ENCODE measurements around the gene TMEM120B. TPM values are rescaled to one million over a fixed set of nuclear protein-coding genes. Genes with fewer than 3 reads are reported as not detected.

Gene TMEM120B
- total RNA-seq, 4 donors from 2014 or later, result 3.7 to 8.6 (median 5.2) TPM

GRCh38 chr12:121810833-121811433 lies 98.4 kb downstream of the TMEM120B start:
- Histone ChIP-seq H3K27ac (peak overlapping the region; percentile 53 to 81 (median 69)), H3K36me3 (peaks cover 0 to 52% (median 0%) of the 10 kb centered on the region in 3 donors), H3K4me1 (peaks cover 4 to 56% (median 37%) of the 10 kb centered on the region in 4 donors)

DNA sequence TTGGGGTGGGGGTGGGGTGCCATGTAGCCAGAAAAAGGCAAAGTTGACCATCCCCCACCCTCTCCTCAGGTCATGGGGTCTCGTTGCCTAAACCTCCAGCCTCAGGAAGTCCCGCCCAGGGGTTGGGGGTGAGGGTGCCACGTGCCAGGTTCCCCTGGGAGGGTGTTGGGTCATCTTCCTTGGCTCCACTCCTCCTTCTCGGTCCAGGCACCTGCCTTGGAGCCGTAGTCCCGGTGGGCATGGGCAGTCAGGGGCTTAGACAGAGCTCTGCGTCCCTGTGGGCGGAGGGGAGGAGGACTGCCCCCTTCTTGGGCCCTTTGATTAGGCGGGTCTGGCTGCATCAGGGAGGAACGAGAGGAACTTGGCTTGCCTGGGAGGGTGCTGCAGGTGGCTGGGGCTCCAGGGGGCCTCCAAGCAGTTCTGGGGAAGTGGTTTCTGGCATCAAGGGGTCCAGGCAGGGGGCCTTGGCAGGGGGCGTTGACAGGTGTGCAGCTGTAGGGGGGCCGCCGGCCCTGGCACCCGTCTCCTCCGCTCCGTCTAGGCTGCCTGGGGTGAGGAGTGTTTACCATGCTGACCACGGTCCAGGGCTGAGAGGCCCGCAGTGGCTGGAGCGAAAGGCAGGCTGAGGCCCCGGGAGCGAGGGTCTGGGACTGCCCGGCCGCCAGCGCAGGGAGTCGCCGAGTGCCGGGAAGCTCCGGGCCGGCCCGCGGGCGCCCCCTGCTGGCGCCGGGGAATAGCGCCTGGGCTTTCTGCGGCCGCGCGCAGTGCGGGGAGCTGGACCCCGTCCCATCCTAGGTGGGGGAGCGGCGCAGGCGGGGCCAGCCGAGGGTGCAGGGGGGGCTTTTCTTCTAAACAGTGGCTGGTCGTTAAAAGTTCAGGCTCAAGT lies 99.1 kb downstream of the TMEM120B start:
- peak overlapping the region; percentile 40 to 76 (median 56) for H3K4me3 ChIP-seq
- peaks cover 0 to 59% (median 0%) of the 10 kb centered on the region in 3 donors for H3K36me3 ChIP-seq
- peak overlapping the region; percentile 53 to 81 (median 69) for H3K27ac ChIP-seq
- DNase-seq, result peak in 2 of 3 donors; percentile 82 to 84
- H3K4me1 ChIP-seq, result peaks cover 4 to 48% (median 32%) of the 10 kb centered on the region in 4 donors
- no peaks in the 10 kb centered on the region for H3K9me3 ChIP-seq
- TF ChIP-seq CTCF (IDR thresholded peaks at IDR 0.05) (peak; percentile 97 to 100 (median 98)), POLR2A (IDR thresholded peaks at IDR 0.05) (peak in 1 of 2 donors; percentile 6)
- H3K27me3 ChIP-seq, result no peaks in the 10 kb centered on the region

More at GRCh38 chr12:121810833-121811433, 98.4 kb downstream of the TMEM120B start:
- no peaks in the 10 kb centered on the region for H3K9me3 ChIP-seq
- DNase-seq, result no peak
- no peaks in the 10 kb centered on the region for H3K27me3 ChIP-seq
- peak overlapping the region in 3 of 4 donors; percentile 47 to 76 (median 64) for H3K4me3 ChIP-seq
- no peak for TF ChIP-seq CTCF (IDR thresholded peaks at IDR 0.05)
- no peak for TF ChIP-seq POLR2A (IDR thresholded peaks at IDR 0.05)

GRCh38 chr12:121812320-121812871 lies 99.8 kb downstream of the TMEM120B start:
- H3K36me3 ChIP-seq, result peaks cover 0 to 66% (median 0%) of the 10 kb centered on the region in 3 donors
- peak overlapping the region; percentile 53 to 81 (median 69) for H3K27ac ChIP-seq
- DNase-seq, result peak in 2 of 3 donors; percentile 84 to 90
- H3K27me3 ChIP-seq, result no peaks in the 10 kb centered on the region
- H3K9me3 ChIP-seq, result no peaks in the 10 kb centered on the region
- peak in 1 of 2 donors; percentile 8 for TF ChIP-seq POLR2A (IDR thresholded peaks at IDR 0.05)
- TF ChIP-seq CTCF (IDR thresholded peaks at IDR 0.05), result peak in 1 of 6 experiments; percentile 3
- H3K4me1 ChIP-seq, result peaks cover 4 to 41% (median 26%) of the 10 kb centered on the region in 4 donors
- peak overlapping the region; percentile 40 to 76 (median 56) for H3K4me3 ChIP-seq

DNA sequence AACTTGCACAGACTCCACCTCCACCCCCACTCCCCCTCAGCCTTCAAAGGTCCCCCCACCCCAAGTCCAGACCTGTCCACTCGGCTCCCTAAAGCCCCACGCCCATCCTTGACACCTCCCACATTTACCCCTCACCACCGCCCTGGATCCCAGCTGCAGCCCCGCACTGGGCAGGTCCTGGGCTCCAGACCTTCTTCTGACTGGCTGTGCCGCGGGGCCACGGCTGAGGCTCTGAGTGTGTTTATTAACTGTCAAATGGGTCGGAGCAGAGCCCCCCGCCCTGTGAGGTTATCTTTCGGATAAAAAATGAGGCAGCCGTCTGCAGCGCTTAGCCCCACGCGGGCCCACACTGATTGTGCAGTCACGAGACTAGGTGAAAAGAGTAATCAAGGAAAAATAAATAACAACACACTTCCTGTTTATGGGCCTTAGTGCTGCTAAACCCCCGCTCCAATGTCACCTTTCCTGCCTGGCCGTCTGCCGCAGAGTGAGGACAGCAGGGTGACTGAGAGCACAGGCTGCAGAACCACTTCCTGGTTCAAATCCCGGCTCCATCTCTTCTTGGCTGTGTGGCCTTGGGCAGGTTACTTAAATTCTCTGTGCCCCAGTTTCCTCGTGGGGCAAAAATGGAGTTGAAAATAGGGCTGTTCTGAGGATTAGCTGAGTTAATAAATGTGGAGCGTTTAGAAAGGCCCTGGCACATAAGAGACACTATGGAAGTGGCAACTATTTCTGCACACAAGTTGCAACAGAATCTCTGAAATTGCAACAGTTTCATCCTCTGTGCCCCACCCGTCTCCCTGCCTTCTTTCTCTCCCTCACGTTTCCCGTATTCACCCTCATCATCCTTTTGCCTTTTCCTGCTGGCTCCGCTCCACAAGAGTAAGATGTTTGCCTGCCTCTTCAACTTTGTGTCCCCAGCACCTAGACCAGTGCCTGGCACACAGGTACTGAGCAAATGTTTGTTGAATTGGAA lies 100.7 kb downstream of the TMEM120B start:
- peaks cover 4 to 37% (median 20%) of the 10 kb centered on the region in 4 donors for H3K4me1 ChIP-seq
- DNase-seq, result peak in 2 of 3 donors; percentile 51 to 57
- no peaks in the 10 kb centered on the region for H3K9me3 ChIP-seq
- no peaks in the 10 kb centered on the region for H3K27me3 ChIP-seq
- peaks cover 0 to 67% (median 0%) of the 10 kb centered on the region in 3 donors for H3K36me3 ChIP-seq
- H3K27ac ChIP-seq, result peak overlapping the region in 3 of 4 donors; percentile 53 to 81 (median 72)
- peak overlapping the region; percentile 40 to 76 (median 56) for H3K4me3 ChIP-seq
- TF ChIP-seq CTCF (IDR thresholded peaks at IDR 0.05), result no peak
- TF ChIP-seq POLR2A (IDR thresholded peaks at IDR 0.05), result no peak

Data from Peyer's patch (tissue), 4 donors.